Urinary bladder (tissue), 4 donors: ENCODE measurements around the gene TCEA3. TPM values are rescaled to one million over a fixed set of nuclear protein-coding genes. Genes with fewer than 3 reads are reported as not detected.

Source experiments
- DNase-seq: peaks from one replicate; pipeline ENCODE4 v3.0.0-alpha.2; 2015; ENCODE audit errors: extremely low spot score
- H3K27ac ChIP-seq: one replicate; pipeline ENCODE4 v1.5.1; 2013; ENCODE audit warnings: low read depth, mild to moderate bottlenecking, moderate library complexity
- H3K36me3 ChIP-seq: one replicate; pipeline ENCODE4 v1.6.1; 2013; ENCODE audit warnings: mild to moderate bottlenecking, moderate library complexity; ENCODE audit not compliant: insufficient read depth
- H3K4me1 ChIP-seq: one replicate; pipeline ENCODE4 v1.6.1; 2013; ENCODE audit warnings: mild to moderate bottlenecking, moderate library complexity; ENCODE audit not compliant: insufficient read depth
- H3K4me3 ChIP-seq: one replicate; pipeline ENCODE4 v1.5.1; 2013; ENCODE audit warnings: low read depth, low read length
- WGBS: extraction: QIAGEN DNeasy Blood & Tissue Kit; methylation state at CpG from one replicate; pipeline ENCODE4 v1.1.7; 2013; 5-methylcytosine and 5-hydroxymethylcytosine counted together
- polyA plus RNA-seq: library from polyadenylated mRNA; stranded (reverse); fragments of 200-250 nt; gene quantifications from one replicate; pipeline ENCODE4 v1.2.3, GENCODE V29; 2013
- total RNA-seq: library from RNA; depleted of rRNA; stranded (reverse); fragments of >200 nt; gene quantifications from one replicate; pipeline ENCODE4 v1.2.3, GENCODE V29; 2014
- donor health status: healthy with polysubstance abuse.
- donor health status: healthy.

The TCEA3 gene
- total and polyA plus RNA-seq, 2 donors: 28.5 to 44.8 TPM

GRCh38 chr1:23370330-23370708 lies 54.2 kb downstream of the TCEA3 start:
- Histone ChIP-seq H3K4me1 (no peaks in the 10 kb centered on the region), H3K36me3 (no peaks in the 10 kb centered on the region), H3K27ac (peak overlapping the region; percentile 73), H3K4me3 (no peak overlapping the region)
- DNase-seq: no peak
- WGBS: 26% methylated on average over 5 of the region's 5 CpGs

- Histone ChIP-seq H3K4me3 (peak within 1 kb of the TSS; percentile 72), H3K4me1 (no peaks in the 10 kb centered on the region), H3K27ac (peak within 1 kb of the TSS; percentile 96), H3K36me3 (no peaks in the 10 kb centered on the region)
- DNase-seq: peak; percentile 95
- under 1% methylated on average over 29 of the region's 29 CpGs for WGBS
These were observed 55.1 kb downstream of the TCEA3 start, which contains the start of gene ZNF436 for GRCh38 chr1:23369335-23370013. ZNF436 (minus strand) TSS chr1:23369836; CDS start chr1:23368005, 1,831 bp downstream.

- DNase-seq: peak; percentile 81
- H3K4me3 ChIP-seq: peak overlapping the region; percentile 72
- H3K27ac ChIP-seq: peak overlapping the region; percentile 96
- under 1% methylated on average over 61 of the region's 61 CpGs for WGBS
- H3K36me3 ChIP-seq: no peaks in the 10 kb centered on the region
- H3K4me1 ChIP-seq: no peaks in the 10 kb centered on the region
These were observed 55.8 kb downstream of the TCEA3 start for GRCh38 chr1:23368562-23369334.

- Histone ChIP-seq H3K4me3 (peak overlapping the region; percentile 72), H3K36me3 (no peaks in the 10 kb centered on the region), H3K27ac (peak overlapping the region; percentile 96), H3K4me1 (no peaks in the 10 kb centered on the region)
- 2% methylated on average over 41 of the region's 41 CpGs for WGBS
- DNase-seq: peak; percentile 95
These were observed 56.6 kb downstream of the TCEA3 start for GRCh38 chr1:23367791-23368561.

- 55% methylated on average over 9 of the region's 9 CpGs for WGBS
- peak overlapping the region; percentile 11 for H3K27ac ChIP-seq
- peak overlapping the region; percentile 57 for H3K4me3 ChIP-seq
- H3K36me3 ChIP-seq: no peaks in the 10 kb centered on the region
- no peaks in the 10 kb centered on the region for H3K4me1 ChIP-seq
- no peak for DNase-seq
These were observed 57.1 kb downstream of the TCEA3 start for GRCh38 chr1:23367451-23367790.

GRCh38 chr1:23366598-23366997 lies 58.0 kb downstream of the TCEA3 start:
- peaks cover 4% of the 10 kb centered on the region for H3K36me3 ChIP-seq
- H3K4me1 ChIP-seq: no peaks in the 10 kb centered on the region
- no peak for DNase-seq
- H3K27ac ChIP-seq: no peak overlapping the region
- WGBS: 76% methylated on average over 5 of the region's 5 CpGs
- no peak overlapping the region for H3K4me3 ChIP-seq

GRCh38 chr1:23366146-23366545 lies 58.4 kb downstream of the TCEA3 start:
- Histone ChIP-seq H3K4me3 (no peak overlapping the region), H3K36me3 (peaks cover 4% of the 10 kb centered on the region), H3K27ac (no peak overlapping the region), H3K4me1 (no peaks in the 10 kb centered on the region)
- no peak for DNase-seq
- whole genome bisulfite sequencing: 78% methylated on average over 2 of the region's 2 CpGs

GRCh38 chr1:23362218-23362713 lies 62.3 kb downstream of the TCEA3 start:
- no peak overlapping the region for H3K4me3 ChIP-seq
- WGBS: 98% methylated on average over 13 of the region's 13 CpGs
- no peak overlapping the region for H3K27ac ChIP-seq
- no peaks in the 10 kb centered on the region for H3K4me1 ChIP-seq
- peaks cover 6% of the 10 kb centered on the region for H3K36me3 ChIP-seq
- no peak for DNase-seq

- Histone ChIP-seq H3K36me3 (peaks cover 6% of the 10 kb centered on the region), H3K27ac (no peak overlapping the region), H3K4me3 (no peak overlapping the region), H3K4me1 (no peaks in the 10 kb centered on the region)
- DNase-seq: no peak
- WGBS: over 99% methylated on average over 3 of the region's 3 CpGs
These were observed 66.2 kb downstream of the TCEA3 start for GRCh38 chr1:23358310-23358875.

- H3K4me1 ChIP-seq: no peaks in the 10 kb centered on the region
- peaks cover 6% of the 10 kb centered on the region for H3K36me3 ChIP-seq
- no peak overlapping the region for H3K4me3 ChIP-seq
- H3K27ac ChIP-seq: no peak overlapping the region
- no peak for DNase-seq
- 28% methylated on average over 3 of the region's 3 CpGs for WGBS
These were observed 67.2 kb downstream of the TCEA3 start for GRCh38 chr1:23357138-23357908.

- WGBS: 82% methylated on average over 8 of the region's 8 CpGs
- Histone ChIP-seq H3K4me3 (no peak overlapping the region), H3K36me3 (peaks cover 2% of the 10 kb centered on the region), H3K27ac (no peak overlapping the region), H3K4me1 (no peaks in the 10 kb centered on the region)
- DNase-seq: no peak
These were observed 67.9 kb downstream of the TCEA3 start for GRCh38 chr1:23356471-23357137.

- no peak overlapping the region for H3K27ac ChIP-seq
- WGBS: 52% methylated on average over 3 of the region's 3 CpGs
- H3K4me1 ChIP-seq: no peaks in the 10 kb centered on the region
- no peak for DNase-seq
- no peaks in the 10 kb centered on the region for H3K36me3 ChIP-seq
- no peak overlapping the region for H3K4me3 ChIP-seq
These were observed 70.3 kb downstream of the TCEA3 start for GRCh38 chr1:23354245-23354644.
